LHCN-M2 (cell line): ENCODE measurements around the gene APOBEC3A. TPM values are rescaled to one million over a fixed set of nuclear protein-coding genes. Genes with fewer than 3 reads are reported as not detected.
"Not testable (repeated sequence)": the region's sequence is repeated elsewhere in the genome, so short reads cannot be mapped to it uniquely, and the experiment has no call there.

ENCODE experiments used
- DNase-seq: peaks from one replicate; pipeline ENCODE4 v3.0.0-alpha.2; 2012; ENCODE audit warnings: low read depth
- total RNA-seq: library from RNA; depleted of rRNA; stranded (reverse); fragments of >200 nt; gene quantifications from 2 replicates; pipeline ENCODE4 v1.2.3, GENCODE V29; 2014

Gene APOBEC3A
- total RNA-seq, 1 experiment from 2014 or later: not detected

DNA sequence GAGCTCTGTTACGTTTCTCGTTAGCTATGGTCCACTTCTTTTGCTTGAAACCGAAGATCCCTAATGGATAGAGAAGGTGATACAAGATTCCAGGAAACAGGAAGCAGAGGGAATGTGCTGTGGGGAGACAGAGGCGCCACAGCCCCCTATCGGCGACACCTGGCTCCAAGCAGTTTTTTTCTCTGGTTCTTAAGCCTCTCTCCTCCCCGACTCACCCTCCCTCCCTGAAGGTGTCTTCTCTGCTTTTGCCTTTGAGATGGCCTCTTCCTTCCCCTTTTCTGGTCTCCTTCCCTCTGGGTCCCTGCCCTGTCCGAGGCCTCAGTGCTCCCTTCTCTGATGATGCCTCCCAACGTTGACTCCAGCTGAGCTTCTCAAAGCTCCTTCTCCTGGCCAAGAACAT, 14.2 kb upstream of the APOBEC3A start:
- no peak for DNase-seq

DNA sequence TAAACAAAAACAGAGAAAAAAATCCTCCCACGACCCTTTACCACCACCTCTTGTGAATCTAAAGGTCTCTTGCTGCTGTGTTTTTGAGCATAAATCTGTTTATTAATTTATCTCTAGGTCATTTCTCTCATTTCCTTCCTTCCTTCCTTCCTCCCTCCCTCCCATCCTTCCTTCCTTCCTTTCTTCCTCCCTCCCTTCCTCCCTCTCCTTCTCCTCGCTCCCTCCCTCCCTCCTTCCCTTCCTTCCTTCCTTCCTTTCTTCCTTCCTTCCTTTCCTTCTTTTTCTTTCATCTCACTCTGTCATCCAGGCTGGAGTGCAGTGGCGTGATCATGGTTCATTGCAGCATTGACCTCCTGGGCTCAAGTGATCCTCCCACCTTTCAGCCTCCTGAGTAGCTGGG, 13.5 kb upstream of the APOBEC3A start:
- no peak for DNase-seq

DNA sequence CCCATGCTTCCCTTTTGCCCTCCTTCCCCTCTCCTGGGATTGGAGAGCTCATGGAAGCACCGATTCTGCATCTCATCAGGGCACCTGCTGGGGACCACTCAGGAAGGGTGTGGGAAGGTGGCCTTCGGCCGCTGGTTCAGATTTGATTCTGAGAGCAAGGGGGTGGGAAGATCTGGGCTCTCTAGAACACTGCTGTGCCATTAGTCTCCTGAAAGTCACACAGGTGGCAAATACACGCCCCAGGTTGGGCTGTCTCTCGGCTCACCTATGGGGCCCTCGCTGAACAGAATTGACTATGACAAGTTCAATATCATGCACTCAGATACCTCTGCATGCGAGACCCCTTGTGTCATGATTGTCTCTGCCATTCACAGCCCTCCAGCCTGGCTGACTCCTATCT, 12.8 kb upstream of the APOBEC3A start:
- DNase-seq: no peak

DNA sequence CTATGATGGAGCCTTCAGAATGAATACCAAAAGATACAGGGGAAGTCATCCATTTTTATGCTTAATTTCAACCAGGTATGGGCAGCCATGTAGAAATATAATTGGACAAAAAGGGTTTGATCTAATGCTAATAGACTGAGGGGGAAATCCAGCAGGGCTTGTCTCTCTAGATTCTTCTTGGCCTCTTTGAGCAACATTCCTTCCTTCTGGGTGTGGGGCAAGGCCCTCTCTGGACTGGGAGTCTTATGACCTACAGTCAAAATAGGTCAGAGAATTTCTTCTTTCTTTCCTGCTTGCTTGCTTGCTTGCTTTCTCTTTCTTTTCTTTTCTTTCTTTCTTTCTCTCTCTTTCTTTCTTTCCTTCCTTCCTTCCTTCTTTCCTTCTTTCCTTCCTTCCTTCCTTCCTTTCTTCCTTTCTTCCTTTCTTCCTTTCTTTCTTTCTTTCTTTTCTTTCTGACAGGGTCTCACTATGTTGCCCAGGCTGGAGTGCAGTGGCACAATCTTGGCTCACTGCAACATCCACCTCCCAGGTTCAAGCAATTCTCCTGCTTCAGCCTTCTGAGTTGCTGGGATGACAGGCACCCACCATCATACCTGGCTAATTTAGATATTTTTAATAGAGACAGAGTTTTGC, 11.6 kb upstream of the APOBEC3A start:
- DNase-seq: not testable (repeated sequence)

DNA sequence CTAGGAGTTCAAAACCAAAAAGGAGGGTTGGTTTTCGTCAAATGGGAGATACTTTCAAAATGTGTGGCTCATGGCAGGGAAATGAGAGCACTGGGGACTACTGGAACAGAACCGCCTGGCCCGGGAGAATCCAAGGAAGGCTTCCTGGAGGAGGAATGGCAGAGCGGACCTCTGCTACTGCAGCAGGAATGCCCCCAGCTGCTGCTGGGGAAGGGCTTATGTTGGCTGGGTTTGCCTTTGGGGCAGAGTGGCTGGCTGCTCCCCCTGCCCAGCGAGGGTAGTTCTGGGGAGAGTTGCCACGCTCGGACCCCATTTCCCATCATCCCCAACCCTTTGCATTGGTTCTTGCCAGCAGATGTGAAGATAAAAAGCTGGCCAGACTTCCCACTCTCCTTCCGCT, 10.6 kb upstream of the APOBEC3A start:
- no peak for DNase-seq

DNA sequence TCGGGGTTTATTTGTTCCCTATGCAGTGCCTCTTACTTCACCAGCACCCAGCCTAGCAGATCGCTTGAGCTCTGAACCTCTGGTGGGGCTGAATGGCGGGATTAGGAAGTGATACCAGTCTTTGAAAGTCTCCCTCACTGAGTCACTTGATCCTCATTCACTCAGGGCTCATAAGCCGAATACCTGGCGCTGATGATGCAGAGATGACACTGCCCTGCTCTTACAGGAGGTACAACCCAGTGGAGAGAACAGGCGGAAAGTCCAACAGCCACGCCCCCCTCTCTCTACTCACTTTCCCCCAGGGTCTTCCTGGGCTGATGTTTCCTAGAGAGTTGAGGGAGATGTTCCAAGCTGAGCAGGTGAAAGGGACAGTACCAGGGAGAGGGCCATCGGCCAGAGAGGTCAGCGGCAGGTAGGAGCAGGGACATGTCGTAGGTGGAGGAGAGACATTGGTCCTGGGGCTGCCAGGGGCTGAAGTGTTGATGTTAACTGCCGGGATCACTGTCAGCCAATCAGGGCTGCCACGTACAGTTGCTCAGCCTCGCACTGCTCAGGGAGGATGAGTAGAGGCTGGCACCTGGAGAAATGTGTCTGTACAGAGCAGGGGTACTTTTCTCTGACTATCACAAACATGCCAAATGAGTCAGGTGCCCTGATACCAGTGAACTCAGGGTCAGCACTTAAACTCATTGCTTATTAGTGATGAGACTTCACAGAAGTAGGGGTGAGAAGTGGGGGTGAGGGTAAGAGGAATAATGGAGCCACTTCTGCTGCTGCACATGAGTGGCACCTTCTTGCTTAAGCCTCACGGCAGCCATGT, 9.9 kb upstream of the APOBEC3A start:
- no peak for DNase-seq

DNA sequence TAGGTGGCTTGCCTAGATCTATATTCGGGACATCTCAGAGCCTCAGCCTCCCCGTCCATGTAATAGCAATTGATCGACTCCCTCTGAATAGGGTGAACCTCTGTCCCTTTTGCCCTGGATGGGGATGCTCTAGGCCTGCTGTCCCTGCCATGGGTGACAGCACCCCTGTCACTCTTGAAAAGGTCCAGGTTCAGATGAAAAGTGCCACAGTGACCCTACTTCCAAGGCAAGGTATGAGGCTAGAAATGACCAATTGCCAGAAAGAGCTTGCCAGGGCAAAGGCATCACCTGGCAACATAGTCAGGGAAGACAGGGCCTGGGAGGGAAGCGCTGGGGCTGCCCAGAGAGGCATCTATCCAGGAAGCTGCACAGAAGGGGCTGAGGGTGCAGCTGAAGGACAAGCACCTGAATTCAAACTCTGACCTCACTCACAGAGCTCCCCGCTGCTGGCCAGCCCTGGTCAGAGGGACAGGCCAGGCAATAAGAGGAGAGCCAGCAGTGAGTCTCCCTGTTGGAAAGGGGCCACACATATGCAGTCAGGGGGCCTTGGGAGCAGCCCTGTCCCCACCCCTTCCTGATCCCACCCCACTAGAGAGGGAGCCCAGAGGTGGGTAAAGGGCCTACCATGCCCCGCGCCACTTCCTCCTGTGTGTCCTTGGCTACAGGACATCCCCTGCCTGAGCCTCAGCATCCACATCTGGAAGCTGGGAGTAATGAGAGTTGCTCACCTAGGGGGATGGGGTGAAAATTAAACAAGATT, 9.0 kb upstream of the APOBEC3A start:
- DNase-seq: no peak

DNA sequence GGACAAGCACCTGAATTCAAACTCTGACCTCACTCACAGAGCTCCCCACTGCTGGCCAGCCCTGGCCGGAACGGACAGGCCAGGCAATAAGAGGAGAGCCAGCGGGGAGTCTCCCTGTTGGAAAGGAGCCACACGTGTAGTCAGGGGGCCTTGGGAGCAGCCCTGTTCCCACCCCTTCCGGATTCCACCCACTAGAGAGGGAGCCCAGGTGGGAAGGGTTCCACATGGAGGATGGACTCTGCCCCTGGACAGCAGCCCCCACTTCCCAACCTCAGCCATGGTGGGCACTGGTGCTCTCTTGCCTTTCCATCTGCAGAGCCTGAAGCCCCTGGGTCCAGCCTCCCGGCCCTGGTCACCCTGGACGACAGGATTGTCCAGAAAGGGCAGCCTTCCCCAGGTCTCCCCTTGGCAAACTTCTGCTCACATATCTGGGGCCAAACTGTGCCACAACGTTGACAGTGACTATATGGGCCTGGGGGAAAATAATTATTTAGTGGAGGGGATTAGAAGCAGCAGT, 7.5 kb upstream of the APOBEC3A start:
- DNase-seq: no peak

DNA sequence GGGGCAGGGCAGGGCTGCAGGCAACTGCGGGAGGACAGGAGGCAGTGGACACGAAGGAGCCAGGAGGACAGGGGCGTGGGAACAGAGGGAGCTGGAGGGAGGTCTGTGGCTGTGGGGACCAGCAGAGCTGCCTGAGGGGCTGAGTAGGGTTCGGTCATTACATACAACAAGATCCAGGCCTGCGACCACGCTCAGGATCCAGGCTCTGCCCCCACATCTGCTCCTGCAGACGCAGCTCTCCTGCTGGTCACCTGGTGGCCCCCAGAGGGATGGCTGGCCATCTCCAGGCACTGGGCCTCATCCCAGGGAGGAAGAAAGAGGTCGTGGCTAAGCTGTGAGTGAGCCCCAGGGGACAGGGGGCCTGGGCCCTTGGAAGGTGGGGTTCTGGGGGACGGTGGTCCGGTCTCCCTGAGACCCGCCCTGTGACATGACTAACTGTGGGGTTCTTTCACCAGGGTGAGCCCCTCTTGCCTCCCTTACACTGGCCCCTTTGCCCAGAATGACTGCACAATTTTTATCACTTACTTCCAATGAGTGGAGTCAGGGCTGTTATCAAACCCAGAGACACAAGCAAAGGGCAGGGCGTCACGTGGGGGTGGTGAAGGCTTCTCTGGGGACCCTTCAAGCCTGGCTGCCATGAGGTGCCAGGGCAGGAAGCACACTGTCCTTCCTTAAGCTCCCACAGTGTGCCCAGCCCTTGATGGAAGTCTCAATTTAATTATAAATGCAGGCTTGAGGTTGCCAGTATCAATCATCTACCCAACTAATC, 6.7 kb upstream of the APOBEC3A start:
- no peak for DNase-seq

DNA sequence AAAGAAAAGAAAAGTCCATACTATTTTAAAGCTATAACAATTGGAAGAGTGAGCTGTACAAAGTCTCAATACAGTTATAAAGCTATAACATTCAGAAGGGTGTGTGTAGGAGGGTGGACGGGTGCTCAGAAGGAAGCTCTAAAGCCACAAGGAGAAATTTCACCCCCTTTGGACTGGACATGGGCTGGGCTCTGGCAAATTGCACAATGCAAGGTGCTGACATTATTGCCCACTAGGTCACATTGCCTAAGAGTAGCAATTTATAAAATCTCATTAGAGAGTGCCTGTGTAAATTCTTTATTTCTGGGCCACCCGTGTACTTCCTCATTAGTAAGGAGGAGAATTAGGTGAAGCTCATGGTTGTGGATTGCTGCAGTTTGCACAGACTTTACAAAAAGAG, 5.7 kb upstream of the APOBEC3A start:
- DNase-seq: no peak

DNA sequence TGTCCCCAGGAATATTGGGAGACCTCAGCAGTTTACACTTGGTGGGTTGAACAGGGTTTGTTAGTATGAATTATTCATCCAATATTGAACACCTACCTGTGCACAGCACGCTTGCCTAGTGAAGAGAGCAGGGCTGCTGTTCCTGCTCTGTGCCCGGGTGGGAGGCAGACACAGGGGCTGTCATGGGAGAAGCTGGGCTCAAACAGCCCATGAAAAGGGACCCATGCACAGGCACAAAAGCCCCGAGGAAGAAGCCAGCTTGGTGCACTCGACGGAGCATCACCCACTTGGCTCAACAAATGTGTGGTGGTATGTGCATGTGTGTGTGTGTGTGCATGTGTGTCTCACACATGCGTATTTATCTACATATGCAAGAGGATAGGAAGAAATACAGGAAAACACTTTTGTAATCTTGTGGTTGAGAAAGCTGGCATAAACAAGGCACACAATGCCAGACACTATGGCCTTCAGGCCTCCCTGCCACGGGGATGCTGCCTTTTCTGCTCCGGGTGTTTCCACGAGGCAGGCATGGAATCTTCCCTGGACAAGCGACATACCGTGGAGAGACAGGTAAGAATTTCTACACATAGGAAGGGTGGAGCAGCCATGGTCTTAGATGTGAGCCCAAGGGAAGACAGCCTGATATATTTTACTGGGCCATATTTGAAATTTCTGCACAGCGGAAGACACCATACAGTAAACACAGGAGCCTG, 5.0 kb upstream of the APOBEC3A start:
- DNase-seq: no peak

DNA sequence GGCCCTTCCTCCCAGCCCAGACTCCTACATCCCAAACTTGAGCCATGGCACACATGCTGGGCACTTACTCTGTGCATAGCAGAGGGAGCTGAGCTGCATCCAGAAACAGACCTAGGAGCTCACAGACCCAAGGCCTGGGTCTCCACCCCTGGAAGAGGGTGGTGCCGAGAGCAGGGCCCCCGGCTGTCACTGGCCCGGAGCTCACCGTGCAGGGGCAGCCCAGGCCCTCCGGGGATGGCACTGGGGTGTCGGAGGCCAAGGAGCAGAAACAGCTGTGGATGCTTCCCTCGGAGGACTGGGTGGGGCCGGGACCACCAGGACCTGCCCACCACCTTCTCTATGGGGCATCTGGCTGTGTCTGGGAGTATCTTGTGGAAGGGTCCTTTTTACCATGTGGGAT, 4.3 kb upstream of the APOBEC3A start:
- no peak for DNase-seq

DNA sequence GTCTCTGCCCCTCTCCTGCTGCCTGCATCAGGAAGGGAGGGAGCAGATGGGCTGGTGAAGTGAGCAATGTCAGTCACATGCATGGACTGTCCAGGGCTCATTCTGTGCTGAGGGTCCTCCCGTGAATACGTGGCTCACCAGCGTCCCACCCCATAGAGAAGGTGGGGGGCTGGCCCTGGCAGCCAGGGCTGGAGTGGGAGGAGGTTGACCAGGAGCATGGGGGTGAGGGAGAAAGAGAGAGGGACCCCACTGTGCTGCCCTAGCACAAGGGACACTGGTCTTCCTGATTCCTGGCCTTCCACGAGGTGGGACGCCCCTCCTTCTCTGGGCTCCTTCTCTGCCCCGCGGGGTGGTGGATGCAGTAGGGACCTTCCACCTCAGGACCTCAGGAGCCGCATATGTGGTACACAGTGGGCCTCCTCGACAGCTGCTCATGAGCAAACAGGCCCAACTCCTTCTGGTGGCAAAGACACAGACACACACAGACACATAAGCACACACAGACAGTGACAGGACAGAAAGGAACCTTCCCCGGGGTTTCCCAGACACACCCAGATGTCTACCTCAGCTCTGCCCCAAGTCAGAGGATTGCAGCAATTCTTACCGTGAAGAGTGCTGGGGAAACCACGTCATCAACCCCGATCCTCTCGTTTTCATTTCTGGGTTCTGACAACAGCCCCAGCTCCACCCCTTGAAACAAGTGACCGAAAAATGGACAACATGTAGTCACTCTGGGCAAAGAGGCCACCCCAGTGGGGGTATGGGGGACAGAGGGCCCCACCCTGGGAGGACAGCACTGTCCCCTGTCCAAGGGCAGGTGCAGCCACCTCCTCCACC, 3.6 kb upstream of the APOBEC3A start:
- peak; percentile 1 for DNase-seq

DNA sequence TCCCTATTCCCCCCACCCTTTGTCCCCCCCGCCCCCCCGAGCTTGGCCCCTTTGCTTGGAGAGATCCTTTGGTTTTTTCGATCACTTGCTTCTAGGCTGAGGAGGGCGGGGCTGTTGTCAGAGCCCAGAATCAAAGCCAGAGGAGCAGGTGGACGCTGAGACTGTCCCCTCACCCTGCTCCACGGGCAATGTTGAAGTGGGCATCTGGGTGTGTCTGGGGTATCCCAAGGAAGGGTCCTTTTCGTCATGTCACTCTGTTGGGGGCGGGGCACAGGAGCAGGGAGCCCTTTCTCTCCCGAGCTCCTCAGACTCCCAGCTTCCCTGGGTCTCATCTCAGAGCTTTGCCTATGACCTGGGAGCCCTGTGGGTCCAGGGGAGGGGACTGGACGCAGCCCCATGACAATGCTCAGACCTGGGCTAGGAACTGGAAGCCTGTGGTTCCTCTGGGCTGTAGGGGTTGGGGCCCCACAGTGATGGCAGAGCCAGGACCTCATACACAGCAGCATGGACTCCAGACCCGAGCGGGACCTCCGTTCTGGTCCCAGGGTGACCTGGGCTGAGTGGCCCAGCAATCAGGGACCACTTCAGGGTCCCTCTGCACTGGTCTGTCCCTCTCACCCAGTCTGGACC, 2.9 kb upstream of the APOBEC3A start:
- DNase-seq: no peak

DNA sequence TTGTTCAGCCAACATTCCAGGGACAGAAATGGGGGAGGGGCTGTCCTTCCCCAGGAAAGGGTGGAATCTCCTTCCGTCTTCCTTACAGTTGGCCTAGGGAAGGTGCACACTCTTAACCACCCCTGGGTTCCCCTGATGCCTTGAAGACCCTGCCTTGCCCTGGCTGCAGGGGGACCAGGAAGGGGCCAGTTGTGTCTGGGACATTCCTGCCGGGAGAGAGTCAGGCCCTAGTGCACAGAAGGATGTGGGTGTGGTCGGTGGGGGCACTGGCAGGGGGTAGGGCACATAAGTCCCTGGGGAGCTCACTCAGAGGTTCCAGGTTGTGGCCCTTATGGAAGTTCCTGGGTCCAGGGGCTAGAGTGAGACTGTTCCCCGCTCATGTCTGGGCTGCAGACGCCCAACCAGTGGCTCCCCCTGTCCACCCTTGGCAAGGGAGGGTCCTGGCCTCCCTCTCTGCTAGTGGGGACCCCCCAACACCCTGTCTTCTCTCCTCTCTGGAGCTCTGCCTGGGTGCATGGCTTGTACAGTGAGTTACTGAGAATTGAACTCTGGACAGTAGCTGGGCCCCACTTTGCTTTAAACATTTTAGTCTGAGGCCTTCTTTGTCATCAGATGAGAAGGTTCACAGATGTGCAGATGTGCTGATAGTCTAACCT, 2.0 kb upstream of the APOBEC3A start:
- DNase-seq: no peak

DNA sequence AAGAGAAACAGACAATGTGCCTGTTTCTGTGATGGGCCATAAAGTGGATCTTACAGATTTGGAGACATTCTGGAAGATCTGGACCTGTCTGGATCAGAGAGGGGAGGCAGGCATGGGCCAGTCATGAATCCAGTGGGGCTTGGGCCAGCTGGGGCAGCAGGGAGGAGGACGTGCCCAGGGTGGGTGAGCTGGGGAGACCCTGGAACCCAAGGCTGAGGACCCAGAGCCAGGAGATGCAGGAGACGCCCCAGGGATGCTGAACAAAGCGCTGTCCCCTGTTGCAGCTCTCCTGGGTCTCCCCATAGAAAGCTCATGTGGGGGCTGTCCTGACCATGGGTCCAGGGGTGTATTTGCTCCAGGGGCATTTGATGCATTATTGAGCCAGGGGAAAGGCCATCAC, 1.5 kb upstream of the APOBEC3A start:
- no peak for DNase-seq

DNA sequence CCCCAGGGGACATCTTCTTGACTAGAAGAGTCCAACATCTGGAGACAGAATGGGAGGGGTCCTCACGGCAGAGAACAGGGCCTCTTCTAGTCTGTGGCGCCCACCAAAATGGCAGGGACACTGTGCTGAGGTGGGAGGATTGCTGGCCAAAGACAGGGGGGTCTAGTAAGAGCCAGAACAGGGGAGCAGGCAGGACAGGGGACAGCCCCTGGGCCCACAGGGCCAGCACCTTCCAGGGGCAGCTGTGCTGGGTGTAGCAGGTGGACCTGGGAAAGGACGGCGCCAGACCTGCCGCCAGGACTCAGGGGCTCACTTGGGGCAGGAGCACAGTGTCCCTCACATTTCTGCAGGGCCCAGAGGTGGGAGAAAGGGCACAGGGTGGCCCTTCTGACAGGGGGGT, 858 bp upstream of the APOBEC3A start:
- no peak for DNase-seq

DNA sequence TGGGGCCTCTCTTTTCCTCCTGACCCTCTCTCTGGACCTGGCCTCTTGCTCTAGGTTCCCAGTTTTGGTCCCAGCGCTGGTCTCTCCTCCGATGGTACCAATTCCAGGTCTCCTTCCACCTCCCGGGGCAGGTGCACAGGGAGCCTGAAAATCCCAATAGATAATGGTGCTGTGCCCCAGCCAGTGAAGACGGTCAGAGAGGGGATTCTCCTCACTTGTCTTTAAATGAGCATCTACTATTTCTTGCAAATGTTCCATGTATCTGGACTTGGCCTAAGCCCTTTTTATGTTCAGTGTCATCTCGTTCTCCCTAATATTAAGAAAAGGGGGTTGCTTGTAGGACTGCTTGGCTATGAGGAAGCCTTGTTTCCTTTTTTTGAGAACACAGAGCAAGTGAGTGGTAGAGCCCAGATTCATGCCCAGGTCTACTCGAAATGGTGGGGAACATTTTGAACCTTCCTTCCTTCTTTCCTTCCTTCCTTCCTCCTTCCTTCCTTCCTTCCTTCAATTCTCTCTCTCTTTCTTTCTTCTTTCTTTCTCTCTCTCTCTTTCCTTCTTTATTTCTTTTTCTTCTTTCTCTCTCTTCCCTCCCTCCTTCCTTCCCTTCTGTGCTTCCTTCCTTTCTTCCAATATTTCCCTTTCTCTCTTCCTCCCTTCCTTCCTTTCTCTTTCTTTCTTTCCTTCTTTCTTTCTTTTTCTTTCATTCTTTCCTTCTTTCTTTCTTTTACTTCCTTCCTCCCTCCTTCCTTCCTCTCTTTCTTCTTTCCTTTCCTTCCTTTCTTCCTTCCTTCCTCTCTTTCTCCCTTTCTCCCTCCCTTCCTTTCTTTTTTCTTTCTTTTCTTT, 620 bp downstream of the APOBEC3A start:
- no peak for DNase-seq
